Dermis microvascular lymphatic vessel endothelial cell (primary cell): ENCODE measurements around the gene ERFE. TPM values are rescaled to one million over a fixed set of nuclear protein-coding genes. Genes with fewer than 3 reads are reported as not detected.

Experiments
- DNase-seq, 2 donors: peaks; one replicate each; pipeline versions ENCODE4 v3.0.0 to v3.0.0-alpha.2; 2010; ENCODE audit warnings: low read depth in 2 of 2
- total RNA-seq: library from RNA; depleted of rRNA; stranded (reverse); fragments of >200 nt; gene quantifications from 2 replicates; pipeline ENCODE4 v1.2.1, GENCODE V29; 2014

The ERFE gene
- total RNA-seq, 1 donor from 2014 or later: 0.13 TPM

- DNase-seq: no peak
Observed at GRCh38 chr2:238203973-238204683, 45.4 kb downstream of the ERFE start.

GRCh38 chr2:238207006-238207405, 48.2 kb downstream of the ERFE start:
- no peak for DNase-seq

GRCh38 chr2:238216651-238217184, 57.9 kb downstream of the ERFE start:
- no peak for DNase-seq

Other genes with a start within 250 kb of the ERFE start
- 31.1 and 31.4 TPM in 2 replicates for gene UBE2F, start 192.0 kb upstream of the ERFE start, total RNA-seq
- 12.1 and 16.0 TPM in 2 replicates for gene SCLY, start 98.0 kb upstream of the ERFE start, total RNA-seq
- not detected in 2 replicates for gene ESPNL, start 58.6 kb upstream of the ERFE start, total RNA-seq
- gene KLHL30, start 20.3 kb upstream of the ERFE start, total RNA-seq: not detected in 2 replicates
- gene ILKAP, start 44.7 kb downstream of the ERFE start, total RNA-seq: 14.5 and 15.8 TPM in 2 replicates
- gene HES6, start 81.1 kb downstream of the ERFE start, total RNA-seq: 2.0 and 2.1 TPM in 2 replicates
- gene PER2, start 129.6 kb downstream of the ERFE start, total RNA-seq: 1.7 and 2.7 TPM in 2 replicates
- 6.0 and 6.8 TPM in 2 replicates for gene TRAF3IP1, start 161.5 kb downstream of the ERFE start, total RNA-seq